HEK293 (cell line): Measurements from ENCODE around the gene TMEM170A.
"Not testable (repeated sequence)": the region's sequence is repeated elsewhere in the genome, so short reads cannot be mapped to it uniquely, and the experiment has no call there.

Experiments used
- CTCF ChIA-PET: fragments of 350-600 bp; formaldehyde crosslinking; extraction: SDS; loops from one replicate; lab custom pipeline; 2021; ENCODE audit warnings: antibody characterized with exemption; lab: Yijun Ruan, JAX
- POLR2A ChIA-PET: fragments of 300-600 bp; formaldehyde crosslinking; extraction: SDS; loops from one replicate; lab custom pipeline; 2020; ENCODE audit warnings: antibody characterized with exemption, inconsistent platforms; lab: Yijun Ruan, JAX
- H3K27ac ChIP-seq: fragments of 200-500 bp; sonication (Bioruptor generic); 2 replicates; pipeline ENCODE4 v1.5.1; 2014; ENCODE audit warnings: low read depth, low read length, control low read depth, inconsistent platforms; ENCODE audit errors: extremely low read depth
- H3K36me3 ChIP-seq, 2 experiments: fragments of 200-500 bp in 1 of 2; sonication (Bioruptor generic) in 1 of 2; 1 replicate in 1 of 2; 2 replicates in 1 of 2; pipeline ENCODE4 v1.5.1; 2014 to 2017; ENCODE audit warnings: inconsistent platforms in 2 of 2, low read length in 2 of 2; ENCODE audit not compliant: control insufficient read depth in 2 of 2, insufficient read depth in 1 of 2
- H3K4me1 ChIP-seq: fragments of 200-500 bp; sonication (Bioruptor generic); 2 replicates; pipeline ENCODE4 v1.5.1; 2014; ENCODE audit warnings: mild to moderate bottlenecking, low read length, inconsistent platforms; ENCODE audit not compliant: control insufficient read depth, insufficient read depth
- H3K4me3 ChIP-seq: 2 replicates; pipeline ENCODE4 v1.5.1; 2011; ENCODE audit warnings: low read depth, mild to moderate bottlenecking, control low read depth, low read length, moderate library complexity
- H3K9me3 ChIP-seq: fragments of 200-500 bp; sonication (Bioruptor generic); 2 replicates; pipeline ENCODE4 v1.5.1; 2014; ENCODE audit warnings: low read depth, low read length, inconsistent platforms; ENCODE audit not compliant: control insufficient read depth, insufficient read depth
- GLIS2 ChIP-seq: fragments of 450-650 bp; formaldehyde crosslinking; IDR thresholded peaks from 2 replicates; pipeline ENCODE4 v1.5.1; 2016; ENCODE audit warnings: missing biosample characterization, missing genetic modification characterization
- IKZF3 ChIP-seq: fragments of 450-650 bp; IDR thresholded peaks from 2 replicates; pipeline ENCODE4 v1.5.0; 2018; ENCODE audit warnings: missing biosample characterization, mild to moderate bottlenecking, missing genetic modification characterization, moderate library complexity
- PATZ1 ChIP-seq: fragments of 450-650 bp; formaldehyde crosslinking; IDR thresholded peaks from 2 replicates; pipeline ENCODE4 v1.5.1; 2016; ENCODE audit warnings: missing biosample characterization, missing genetic modification characterization
- PRDM4 ChIP-seq: fragments of 450-650 bp; formaldehyde crosslinking; IDR thresholded peaks from 2 replicates; pipeline ENCODE4 v1.5.1; 2017; ENCODE audit warnings: missing biosample characterization, missing genetic modification characterization
- SCRT1 ChIP-seq: fragments of 450-650 bp; formaldehyde crosslinking; IDR thresholded peaks from 2 replicates; pipeline ENCODE4 v1.5.1; 2016; ENCODE audit warnings: missing biosample characterization, missing genetic modification characterization, borderline replicate concordance
- SP7 ChIP-seq: fragments of 450-650 bp; formaldehyde crosslinking; IDR thresholded peaks from 2 replicates; pipeline ENCODE4 v1.5.1; 2016; ENCODE audit warnings: missing biosample characterization, missing genetic modification characterization
- ZBTB17 ChIP-seq: fragments of 450-650 bp; formaldehyde crosslinking; IDR thresholded peaks from 2 replicates; pipeline ENCODE4 v1.5.1; 2016; ENCODE audit warnings: missing biosample characterization, missing genetic modification characterization
- ZBTB8A ChIP-seq: fragments of 450-650 bp; formaldehyde crosslinking; IDR thresholded peaks from 2 replicates; pipeline ENCODE4 v1.5.1; 2016; ENCODE audit warnings: missing biosample characterization, missing genetic modification characterization
- ZNF335 ChIP-seq: fragments of 450-650 bp; formaldehyde crosslinking; conservative IDR thresholded peaks from 2 replicates; pipeline ENCODE4 v1.5.1; 2016; ENCODE audit warnings: missing biosample characterization, missing genetic modification characterization
- ZNF341 ChIP-seq: fragments of 450-650 bp; formaldehyde crosslinking; IDR thresholded peaks from 2 replicates; pipeline ENCODE4; 2016; ENCODE audit warnings: low read depth, missing biosample characterization, missing genetic modification characterization
- ZNF366 ChIP-seq: fragments of 450-650 bp; formaldehyde crosslinking; conservative IDR thresholded peaks from 2 replicates; pipeline ENCODE4 v1.5.1; 2016; ENCODE audit warnings: missing biosample characterization, missing genetic modification characterization
- ZNF398 ChIP-seq: fragments of 450-650 bp; formaldehyde crosslinking; IDR thresholded peaks from 2 replicates; pipeline ENCODE4 v1.5.1; 2017; ENCODE audit warnings: missing biosample characterization, missing genetic modification characterization
- ZNF449 ChIP-seq: fragments of 450-650 bp; formaldehyde crosslinking; IDR thresholded peaks from 2 replicates; pipeline ENCODE4 v1.5.1; 2017; ENCODE audit warnings: missing biosample characterization, mild to moderate bottlenecking, missing genetic modification characterization, moderate library complexity
- ZNF660 ChIP-seq: fragments of 450-650 bp; IDR thresholded peaks from 2 replicates; pipeline ENCODE4 v1.5.1; 2018; ENCODE audit warnings: missing biosample characterization, mild to moderate bottlenecking, missing genetic modification characterization
- ZXDB ChIP-seq: fragments of 450-650 bp; formaldehyde crosslinking; IDR thresholded peaks from 2 replicates; pipeline ENCODE4 v1.5.1; 2016; ENCODE audit warnings: missing biosample characterization, missing genetic modification characterization
- TF ChIP-seq, protein P1 (sequence below): fragments of 450-650 bp; formaldehyde crosslinking; conservative IDR thresholded peaks from 2 replicates; pipeline ENCODE4 v1.5.1; 2016; ENCODE audit warnings: low read depth, missing biosample characterization, missing genetic modification characterization
- TF ChIP-seq, protein P2 (sequence below): fragments of 450-650 bp; formaldehyde crosslinking; IDR thresholded peaks from 2 replicates; pipeline ENCODE4 v1.5.1; 2016; ENCODE audit warnings: missing biosample characterization, missing genetic modification characterization
- TF ChIP-seq, protein P3 (sequence below): fragments of 450-650 bp; formaldehyde crosslinking; IDR thresholded peaks from 2 replicates; pipeline ENCODE4 v1.5.1; 2016; ENCODE audit warnings: missing biosample characterization, missing genetic modification characterization

TMEM170A gene

GRCh38 chr16:75498605-75499322 is 34.3 kb upstream of the TMEM170A start:
- not testable (repeated sequence) for H3K36me3 ChIP-seq, H3K4me3 ChIP-seq, H3K27ac ChIP-seq, H3K9me3 ChIP-seq
- ChIA-PET CTCF (interaction anchor here (0.8 to 2.4 kb wide), 3 partner anchors 18 to 299 kb away, joined by 3 to 20 read pairs (median 12); no protein-coding TSS in a partner anchor), POLR2A (interaction anchor here (0.6 kb wide), 1 partner anchor 11 kb away, joined by 3 read pairs; no protein-coding TSS in a partner anchor)
- H3K4me1 ChIP-seq = peaks cover 13% of the 10 kb centered on the region
- TF ChIP-seq SCRT1 (tag by site-specific recombination) (0 out of 2 replicates have a peak, but pooled peaks have one; percentile 25), ZNF366 (tag by site-specific recombination) (peak; percentile 62), ZXDB (tag by site-specific recombination) (peak; percentile 62; the same call in 1 of the 2 replicates), ZBTB17 (peak; percentile 56; the same call in 1 of the 2 replicates), PATZ1 (peak; percentile 82), ZNF335 (tag by site-specific recombination) (0 out of 2 replicates have a peak, but pooled peaks have one; percentile 36), IKZF3 (tag by site-specific recombination) (0 out of 2 replicates have a peak, but pooled peaks have one; percentile 15), GLIS2 (tag by site-specific recombination) (0 out of 2 replicates have a peak, but pooled peaks have one; percentile 13), PRDM4 (tag by site-specific recombination) (0 out of 2 replicates have a peak, but pooled peaks have one; percentile 21), ZBTB8A (tag by site-specific recombination) (peak; percentile 88), ZNF449 (peak; percentile 78), ZNF398 (tag by site-specific recombination) (peak; percentile 87), ZNF341 (tag by site-specific recombination) (peak; percentile 55), ZNF660 (tag by site-specific recombination) (peak; percentile 69; the same call in 1 of the 2 replicates), SP7 (tag by site-specific recombination) (0 out of 2 replicates have a peak, but pooled peaks have one; percentile 29)
- TF ChIP-seq, protein P1, sequence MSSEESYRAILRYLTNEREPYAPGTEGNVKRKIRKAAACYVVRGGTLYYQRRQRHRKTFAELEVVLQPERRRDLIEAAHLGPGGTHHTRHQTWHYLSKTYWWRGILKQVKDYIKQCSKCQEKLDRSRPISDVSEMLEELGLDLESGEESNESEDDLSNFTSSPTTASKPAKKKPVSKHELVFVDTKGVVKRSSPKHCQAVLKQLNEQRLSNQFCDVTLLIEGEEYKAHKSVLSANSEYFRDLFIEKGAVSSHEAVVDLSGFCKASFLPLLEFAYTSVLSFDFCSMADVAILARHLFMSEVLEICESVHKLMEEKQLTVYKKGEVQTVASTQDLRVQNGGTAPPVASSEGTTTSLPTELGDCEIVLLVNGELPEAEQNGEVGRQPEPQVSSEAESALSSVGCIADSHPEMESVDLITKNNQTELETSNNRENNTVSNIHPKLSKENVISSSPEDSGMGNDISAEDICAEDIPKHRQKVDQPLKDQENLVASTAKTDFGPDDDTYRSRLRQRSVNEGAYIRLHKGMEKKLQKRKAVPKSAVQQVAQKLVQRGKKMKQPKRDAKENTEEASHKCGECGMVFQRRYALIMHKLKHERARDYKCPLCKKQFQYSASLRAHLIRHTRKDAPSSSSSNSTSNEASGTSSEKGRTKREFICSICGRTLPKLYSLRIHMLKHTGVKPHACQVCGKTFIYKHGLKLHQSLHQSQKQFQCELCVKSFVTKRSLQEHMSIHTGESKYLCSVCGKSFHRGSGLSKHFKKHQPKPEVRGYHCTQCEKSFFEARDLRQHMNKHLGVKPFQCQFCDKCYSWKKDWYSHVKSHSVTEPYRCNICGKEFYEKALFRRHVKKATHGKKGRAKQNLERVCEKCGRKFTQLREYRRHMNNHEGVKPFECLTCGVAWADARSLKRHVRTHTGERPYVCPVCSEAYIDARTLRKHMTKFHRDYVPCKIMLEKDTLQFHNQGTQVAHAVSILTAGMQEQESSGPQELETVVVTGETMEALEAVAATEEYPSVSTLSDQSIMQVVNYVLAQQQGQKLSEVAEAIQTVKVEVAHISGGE (tag by site-specific recombination) = peak; percentile 80
- TF ChIP-seq, protein P2, sequence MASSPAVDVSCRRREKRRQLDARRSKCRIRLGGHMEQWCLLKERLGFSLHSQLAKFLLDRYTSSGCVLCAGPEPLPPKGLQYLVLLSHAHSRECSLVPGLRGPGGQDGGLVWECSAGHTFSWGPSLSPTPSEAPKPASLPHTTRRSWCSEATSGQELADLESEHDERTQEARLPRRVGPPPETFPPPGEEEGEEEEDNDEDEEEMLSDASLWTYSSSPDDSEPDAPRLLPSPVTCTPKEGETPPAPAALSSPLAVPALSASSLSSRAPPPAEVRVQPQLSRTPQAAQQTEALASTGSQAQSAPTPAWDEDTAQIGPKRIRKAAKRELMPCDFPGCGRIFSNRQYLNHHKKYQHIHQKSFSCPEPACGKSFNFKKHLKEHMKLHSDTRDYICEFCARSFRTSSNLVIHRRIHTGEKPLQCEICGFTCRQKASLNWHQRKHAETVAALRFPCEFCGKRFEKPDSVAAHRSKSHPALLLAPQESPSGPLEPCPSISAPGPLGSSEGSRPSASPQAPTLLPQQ = peak; percentile 57; the same call in 1 of the 2 replicates
- TF ChIP-seq, protein P3, sequence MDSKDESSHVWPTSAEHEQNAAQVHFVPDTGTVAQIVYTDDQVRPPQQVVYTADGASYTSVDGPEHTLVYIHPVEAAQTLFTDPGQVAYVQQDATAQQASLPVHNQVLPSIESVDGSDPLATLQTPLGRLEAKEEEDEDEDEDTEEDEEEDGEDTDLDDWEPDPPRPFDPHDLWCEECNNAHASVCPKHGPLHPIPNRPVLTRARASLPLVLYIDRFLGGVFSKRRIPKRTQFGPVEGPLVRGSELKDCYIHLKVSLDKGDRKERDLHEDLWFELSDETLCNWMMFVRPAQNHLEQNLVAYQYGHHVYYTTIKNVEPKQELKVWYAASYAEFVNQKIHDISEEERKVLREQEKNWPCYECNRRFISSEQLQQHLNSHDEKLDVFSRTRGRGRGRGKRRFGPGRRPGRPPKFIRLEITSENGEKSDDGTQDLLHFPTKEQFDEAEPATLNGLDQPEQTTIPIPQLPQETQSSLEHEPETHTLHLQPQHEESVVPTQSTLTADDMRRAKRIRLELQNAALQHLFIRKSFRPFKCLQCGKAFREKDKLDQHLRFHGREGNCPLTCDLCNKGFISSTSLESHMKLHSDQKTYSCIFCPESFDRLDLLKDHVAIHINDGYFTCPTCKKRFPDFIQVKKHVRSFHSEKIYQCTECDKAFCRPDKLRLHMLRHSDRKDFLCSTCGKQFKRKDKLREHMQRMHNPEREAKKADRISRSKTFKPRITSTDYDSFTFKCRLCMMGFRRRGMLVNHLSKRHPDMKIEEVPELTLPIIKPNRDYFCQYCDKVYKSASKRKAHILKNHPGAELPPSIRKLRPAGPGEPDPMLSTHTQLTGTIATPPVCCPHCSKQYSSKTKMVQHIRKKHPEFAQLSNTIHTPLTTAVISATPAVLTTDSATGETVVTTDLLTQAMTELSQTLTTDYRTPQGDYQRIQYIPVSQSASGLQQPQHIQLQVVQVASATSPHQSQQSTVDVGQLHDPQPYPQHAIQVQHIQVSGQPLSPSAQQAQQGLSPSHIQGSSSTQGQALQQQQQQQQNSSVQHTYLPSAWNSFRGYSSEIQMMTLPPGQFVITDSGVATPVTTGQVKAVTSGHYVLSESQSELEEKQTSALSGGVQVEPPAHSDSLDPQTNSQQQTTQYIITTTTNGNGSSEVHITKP (tag by site-specific recombination) = peak; percentile 54
